Keratinocyte (primary cell): Measurements from ENCODE around the gene ZNF407.

Experiments
- EZH2 ChIP-seq: IDR thresholded peaks from one replicate; pipeline ENCODE4 v1.6.1; 2012; ENCODE audit warnings: inconsistent platforms, mild to moderate bottlenecking, low read length, moderate library complexity
- TF ChIP-seq, protein P1 (sequence below), 3 experiments: IDR thresholded peaks in 1 of 3; conservative IDR thresholded peaks in 1 of 3; optimal IDR thresholded peaks in 1 of 3; 2 replicates in 2 of 3; 3 replicates in 1 of 3; pipeline versions ENCODE3 to v1.5.1; 2011; ENCODE audit warnings: low read length in 3 of 3, mild to moderate bottlenecking in 3 of 3, moderate library complexity in 2 of 3, control low read depth in 1 of 3, inconsistent platforms in 1 of 3; ENCODE audit not compliant: insufficient read depth in 2 of 3; ENCODE audit errors: extremely low read depth in 1 of 3

DNA sequence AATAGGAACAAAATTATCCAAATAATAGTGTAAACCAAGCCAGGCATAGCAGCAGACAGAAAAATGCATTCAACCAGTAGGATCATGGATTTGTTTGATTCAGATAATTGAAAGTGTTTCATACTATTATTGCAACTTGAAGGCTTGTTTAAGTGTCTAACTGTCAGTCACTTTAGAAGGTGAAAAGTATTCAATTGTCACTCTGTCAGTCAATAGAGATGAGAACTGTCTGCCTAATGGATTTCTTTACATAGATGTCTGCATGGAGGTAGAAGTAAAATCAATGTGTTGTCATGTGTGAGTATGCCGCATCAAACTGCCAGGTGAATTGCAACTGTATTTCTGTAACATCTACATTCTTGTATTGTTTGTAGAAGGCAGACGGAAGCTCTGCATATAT, 65.0 kb downstream of the ZNF407 start:
- TF ChIP-seq EZH2 = no peak
- TF ChIP-seq, protein P1, sequence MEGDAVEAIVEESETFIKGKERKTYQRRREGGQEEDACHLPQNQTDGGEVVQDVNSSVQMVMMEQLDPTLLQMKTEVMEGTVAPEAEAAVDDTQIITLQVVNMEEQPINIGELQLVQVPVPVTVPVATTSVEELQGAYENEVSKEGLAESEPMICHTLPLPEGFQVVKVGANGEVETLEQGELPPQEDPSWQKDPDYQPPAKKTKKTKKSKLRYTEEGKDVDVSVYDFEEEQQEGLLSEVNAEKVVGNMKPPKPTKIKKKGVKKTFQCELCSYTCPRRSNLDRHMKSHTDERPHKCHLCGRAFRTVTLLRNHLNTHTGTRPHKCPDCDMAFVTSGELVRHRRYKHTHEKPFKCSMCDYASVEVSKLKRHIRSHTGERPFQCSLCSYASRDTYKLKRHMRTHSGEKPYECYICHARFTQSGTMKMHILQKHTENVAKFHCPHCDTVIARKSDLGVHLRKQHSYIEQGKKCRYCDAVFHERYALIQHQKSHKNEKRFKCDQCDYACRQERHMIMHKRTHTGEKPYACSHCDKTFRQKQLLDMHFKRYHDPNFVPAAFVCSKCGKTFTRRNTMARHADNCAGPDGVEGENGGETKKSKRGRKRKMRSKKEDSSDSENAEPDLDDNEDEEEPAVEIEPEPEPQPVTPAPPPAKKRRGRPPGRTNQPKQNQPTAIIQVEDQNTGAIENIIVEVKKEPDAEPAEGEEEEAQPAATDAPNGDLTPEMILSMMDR (optimal IDR thresholded peaks at IDR 0.05 in 1 of 3, IDR thresholded peaks at IDR 0.05 in 1 of 3, conservative IDR thresholded peaks at IDR 0.05 in 1 of 3; ENCODE audit: extremely low read depth in 1 of 3, insufficient read depth in 2 of 3, low read length in 3 of 3) = no peak
